ENCODE measurements around the gene PFKL.

DNA sequence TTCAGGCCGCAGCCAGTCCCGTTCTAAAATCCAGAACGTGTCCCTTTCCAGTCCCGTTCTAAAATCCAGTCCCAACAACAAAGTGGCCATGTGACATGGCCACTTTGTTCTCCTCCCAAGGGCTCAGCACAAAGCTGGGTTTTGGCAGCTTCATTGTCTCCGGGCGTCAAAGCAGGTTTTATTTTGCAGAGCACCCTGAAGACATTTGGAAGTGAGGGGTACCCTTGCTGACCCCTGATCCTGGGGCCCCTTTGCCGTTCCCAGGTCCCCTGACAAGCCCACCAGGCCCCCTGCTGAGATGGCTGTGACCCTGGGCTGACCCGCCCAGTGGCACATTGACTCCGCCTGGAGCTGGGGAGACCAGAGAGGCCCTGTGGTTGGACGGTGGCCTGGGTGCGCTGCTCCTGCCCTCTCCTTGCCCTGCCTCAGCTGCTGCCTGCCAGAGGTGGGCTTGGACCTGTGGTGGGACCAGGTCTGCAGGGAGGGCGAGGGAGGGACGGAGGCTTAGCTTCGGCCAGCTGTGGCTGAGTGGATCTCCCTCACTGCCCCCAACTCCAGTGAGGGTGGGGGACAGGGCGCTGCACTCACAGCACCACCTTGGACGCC lies 4.3 kb downstream of the PFKL start:
- TF ChIP-seq POLR2A (IDR thresholded peaks at IDR 0.05; ENCODE audit: low read length) (no peak), GATA1 (IDR thresholded peaks at IDR 0.05; ENCODE audit: low read depth, low read length) (no peak)

Data from erythroblast (primary cell).